SK-N-SH treated with all-trans-retinoic acid at 6 μM for 48 hours (cell line): ENCODE results near the gene EDIL3.
"Not testable (repeated sequence)": the region's sequence is repeated elsewhere in the genome, so short reads cannot be mapped to it uniquely, and the experiment has no call there.

Experiments used
- ATAC-seq: fragments of 200-7000 bp; cut with Tn5 transposase; 3 replicates; pipeline ENCODE4 v1.9.1; 2020; ENCODE audit warnings: mild to moderate bottlenecking, moderate library complexity
- BACH2 ChIP-seq: fragments of 250-450 bp; sonication (Bioruptor Pico); IDR thresholded peaks from 2 replicates; pipeline ENCODE4 v1.9.0; 2021; ENCODE audit warnings: mild to moderate bottlenecking, borderline replicate concordance
- CSDC2 ChIP-seq: fragments of 250-450 bp; sonication (Bioruptor Pico); IDR thresholded peaks from 2 replicates; pipeline ENCODE4 v1.5.0; 2020; ENCODE audit warnings: mild to moderate bottlenecking, moderate library complexity
- GLIS3 ChIP-seq: fragments of 250-450 bp; sonication (Bioruptor Pico); IDR thresholded peaks from 2 replicates; pipeline ENCODE4 v1.5.0; 2020; ENCODE audit warnings: mild to moderate bottlenecking, moderate library complexity
- ISL1 ChIP-seq: fragments of 250-450 bp; sonication (Bioruptor Pico); IDR thresholded peaks from 2 replicates; pipeline ENCODE4 v2.1.2; 2022; ENCODE audit warnings: mild to moderate bottlenecking, moderate library complexity
- OSR1 ChIP-seq: fragments of 250-450 bp; sonication (Bioruptor Pico); IDR thresholded peaks from 2 replicates; pipeline ENCODE4 v1.8.0; 2022; ENCODE audit warnings: moderate library complexity, mild to moderate bottlenecking, inconsistent platforms
- PPARA ChIP-seq: fragments of 250-450 bp; sonication (Bioruptor Pico); IDR thresholded peaks from 2 replicates; pipeline ENCODE4 v1.5.0; 2020; ENCODE audit warnings: mild to moderate bottlenecking, borderline replicate concordance
- RARB ChIP-seq: fragments of 250-450 bp; sonication (Bioruptor Pico); IDR thresholded peaks from 2 replicates; pipeline ENCODE4 v1.8.0; 2021; ENCODE audit warnings: mild to moderate bottlenecking, moderate library complexity
- SNAI2 ChIP-seq: fragments of 250-450 bp; sonication (Bioruptor Pico); IDR thresholded peaks from 2 replicates; pipeline ENCODE4 v1.5.0; 2020; ENCODE audit warnings: mild to moderate bottlenecking, moderate library complexity
- TCF4 ChIP-seq: fragments of 250-450 bp; sonication (Bioruptor Pico); IDR thresholded peaks from 2 replicates; pipeline ENCODE4 v1.8.0; 2021; ENCODE audit warnings: mild to moderate bottlenecking, moderate library complexity, borderline replicate concordance
- TOX ChIP-seq: fragments of 250-450 bp; sonication (Bioruptor Pico); IDR thresholded peaks from 2 replicates; pipeline ENCODE4 v1.8.0; 2021; ENCODE audit warnings: mild to moderate bottlenecking, moderate library complexity, borderline replicate concordance
- ZC3H10 ChIP-seq: fragments of 250-450 bp; sonication (Bioruptor Pico); IDR thresholded peaks from 2 replicates; pipeline ENCODE4 v1.5.1; 2021; ENCODE audit warnings: mild to moderate bottlenecking, moderate library complexity
- ZFP3 ChIP-seq: fragments of 250-450 bp; sonication (Bioruptor Pico); IDR thresholded peaks from 2 replicates; pipeline ENCODE4 v1.5.0; 2020; ENCODE audit warnings: mild to moderate bottlenecking, moderate library complexity
- ZFP30 ChIP-seq: fragments of 450-650 bp; formaldehyde crosslinking; IDR thresholded peaks from 2 replicates; pipeline ENCODE4 v1.5.0; 2022; ENCODE audit warnings: mild to moderate bottlenecking, moderate library complexity
- ZNF565 ChIP-seq: fragments of 450-650 bp; formaldehyde crosslinking; conservative IDR thresholded peaks from 2 replicates; pipeline ENCODE4 v1.5.0; 2020; ENCODE audit warnings: low read depth, mild to moderate bottlenecking, moderate library complexity
- ZNF70 ChIP-seq: fragments of 450-650 bp; formaldehyde crosslinking; IDR thresholded peaks from 2 replicates; pipeline ENCODE4 v1.5.0; 2020; ENCODE audit warnings: mild to moderate bottlenecking, moderate library complexity
- ZNF8 ChIP-seq: fragments of 450-650 bp; formaldehyde crosslinking; IDR thresholded peaks from 2 replicates; pipeline ENCODE4 v1.5.0; 2020; ENCODE audit warnings: mild to moderate bottlenecking, moderate library complexity
- TF ChIP-seq, protein P1 (sequence below): fragments of 250-450 bp; sonication (Bioruptor Pico); IDR thresholded peaks from 2 replicates; pipeline ENCODE4 v1.8.0; 2021; ENCODE audit warnings: low read depth, mild to moderate bottlenecking, moderate library complexity, borderline replicate concordance
- TF ChIP-seq, protein P2 (sequence below): fragments of 250-450 bp; sonication (Bioruptor Pico); IDR thresholded peaks from 2 replicates; pipeline ENCODE4 v1.5.1; 2021; ENCODE audit warnings: mild to moderate bottlenecking, moderate library complexity
- TF ChIP-seq, protein P3 (sequence below): fragments of 250-450 bp; sonication (Bioruptor Pico); IDR thresholded peaks from 2 replicates; pipeline ENCODE4 v1.8.0; 2020; ENCODE audit warnings: mild to moderate bottlenecking, moderate library complexity, borderline replicate concordance
- TF ChIP-seq, protein P4 (sequence below): fragments of 250-450 bp; sonication (Bioruptor Pico); IDR thresholded peaks from 2 replicates; pipeline ENCODE4 v1.5.1; 2020; ENCODE audit warnings: low read depth, mild to moderate bottlenecking, moderate library complexity

The EDIL3 gene

DNA sequence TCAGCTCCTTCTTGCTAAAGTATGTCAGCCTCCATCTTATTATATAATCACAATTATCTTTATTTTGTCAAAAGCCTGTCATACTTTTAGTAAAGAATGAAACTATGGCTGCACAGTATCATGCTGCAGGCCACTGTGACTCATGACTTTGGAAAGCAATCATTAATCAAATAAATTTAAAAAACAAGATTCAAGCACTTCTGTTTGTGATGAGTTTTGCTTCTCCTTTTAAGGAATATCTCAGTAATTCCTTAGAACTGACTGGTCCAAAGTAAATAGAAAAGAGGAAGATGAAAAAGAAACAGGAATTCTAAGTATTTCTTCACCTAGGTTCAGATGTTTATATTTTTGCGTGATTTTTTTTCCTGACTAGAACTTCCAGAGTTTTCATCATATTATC is 83.1 kb downstream of the EDIL3 start:
- peak; percentile 80 for ATAC-seq
- no peak for TF ChIP-seq ZNF70 (CRISPR knock-in tag)
- no peak for TF ChIP-seq CSDC2 (CRISPR knock-in tag)
- TF ChIP-seq ISL1 (CRISPR knock-in tag): peak; percentile 74
- TF ChIP-seq ZNF8 (CRISPR knock-in tag): no peak
- TF ChIP-seq SNAI2 (CRISPR knock-in tag): no peak
- TF ChIP-seq, protein P1, sequence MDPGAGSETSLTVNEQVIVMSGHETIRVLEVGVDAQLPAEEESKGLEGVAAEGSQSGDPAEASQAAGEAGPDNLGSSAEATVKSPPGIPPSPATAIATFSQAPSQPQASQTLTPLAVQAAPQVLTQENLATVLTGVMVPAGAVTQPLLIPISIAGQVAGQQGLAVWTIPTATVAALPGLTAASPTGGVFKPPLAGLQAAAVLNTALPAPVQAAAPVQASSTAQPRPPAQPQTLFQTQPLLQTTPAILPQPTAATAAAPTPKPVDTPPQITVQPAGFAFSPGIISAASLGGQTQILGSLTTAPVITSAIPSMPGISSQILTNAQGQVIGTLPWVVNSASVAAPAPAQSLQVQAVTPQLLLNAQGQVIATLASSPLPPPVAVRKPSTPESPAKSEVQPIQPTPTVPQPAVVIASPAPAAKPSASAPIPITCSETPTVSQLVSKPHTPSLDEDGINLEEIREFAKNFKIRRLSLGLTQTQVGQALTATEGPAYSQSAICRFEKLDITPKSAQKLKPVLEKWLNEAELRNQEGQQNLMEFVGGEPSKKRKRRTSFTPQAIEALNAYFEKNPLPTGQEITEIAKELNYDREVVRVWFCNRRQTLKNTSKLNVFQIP (CRISPR knock-in tag): no peak
- TF ChIP-seq TOX (CRISPR knock-in tag): peak; percentile 89; the same call in 1 of the 2 replicates
- TF ChIP-seq ZNF565: no peak
- no peak for TF ChIP-seq PPARA

DNA sequence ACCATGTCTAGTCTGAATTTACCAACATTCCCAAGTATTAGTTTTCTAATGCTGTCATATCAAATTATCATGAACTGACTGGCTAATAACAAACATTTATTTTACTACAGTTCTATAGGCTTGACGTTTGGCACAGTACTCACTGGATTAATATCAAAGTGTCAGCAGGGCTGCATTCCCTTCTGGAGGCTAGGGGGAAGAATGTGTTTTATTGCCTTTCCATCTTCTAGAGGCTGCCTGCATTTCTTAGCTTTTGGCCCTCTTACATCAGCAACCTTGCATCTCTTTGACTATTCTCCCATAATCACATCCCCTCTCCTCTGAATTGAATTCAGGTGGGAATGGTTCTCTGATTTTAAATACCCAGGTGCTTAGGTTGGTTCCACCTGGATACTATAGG is 84.7 kb downstream of the EDIL3 start:
- ATAC-seq: peak; percentile 13; the same call in 1 of the 3 replicates
- TF ChIP-seq ZNF8 (CRISPR knock-in tag) (no peak), ZNF565 (no peak), CSDC2 (CRISPR knock-in tag) (no peak), ZFP30 (CRISPR knock-in tag) (no peak), GLIS3 (CRISPR knock-in tag) (no peak), ZFP3 (CRISPR knock-in tag) (no peak), BACH2 (CRISPR knock-in tag) (no peak)
- TF ChIP-seq, protein P1 (CRISPR knock-in tag): no peak
- TF ChIP-seq, protein P2, sequence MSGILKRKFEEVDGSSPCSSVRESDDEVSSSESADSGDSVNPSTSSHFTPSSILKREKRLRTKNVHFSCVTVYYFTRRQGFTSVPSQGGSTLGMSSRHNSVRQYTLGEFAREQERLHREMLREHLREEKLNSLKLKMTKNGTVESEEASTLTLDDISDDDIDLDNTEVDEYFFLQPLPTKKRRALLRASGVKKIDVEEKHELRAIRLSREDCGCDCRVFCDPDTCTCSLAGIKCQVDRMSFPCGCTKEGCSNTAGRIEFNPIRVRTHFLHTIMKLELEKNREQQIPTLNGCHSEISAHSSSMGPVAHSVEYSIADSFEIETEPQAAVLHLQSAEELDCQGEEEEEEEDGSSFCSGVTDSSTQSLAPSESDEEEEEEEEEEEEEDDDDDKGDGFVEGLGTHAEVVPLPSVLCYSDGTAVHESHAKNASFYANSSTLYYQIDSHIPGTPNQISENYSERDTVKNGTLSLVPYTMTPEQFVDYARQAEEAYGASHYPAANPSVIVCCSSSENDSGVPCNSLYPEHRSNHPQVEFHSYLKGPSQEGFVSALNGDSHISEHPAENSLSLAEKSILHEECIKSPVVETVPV (CRISPR knock-in tag): no peak
- TF ChIP-seq, protein P3, sequence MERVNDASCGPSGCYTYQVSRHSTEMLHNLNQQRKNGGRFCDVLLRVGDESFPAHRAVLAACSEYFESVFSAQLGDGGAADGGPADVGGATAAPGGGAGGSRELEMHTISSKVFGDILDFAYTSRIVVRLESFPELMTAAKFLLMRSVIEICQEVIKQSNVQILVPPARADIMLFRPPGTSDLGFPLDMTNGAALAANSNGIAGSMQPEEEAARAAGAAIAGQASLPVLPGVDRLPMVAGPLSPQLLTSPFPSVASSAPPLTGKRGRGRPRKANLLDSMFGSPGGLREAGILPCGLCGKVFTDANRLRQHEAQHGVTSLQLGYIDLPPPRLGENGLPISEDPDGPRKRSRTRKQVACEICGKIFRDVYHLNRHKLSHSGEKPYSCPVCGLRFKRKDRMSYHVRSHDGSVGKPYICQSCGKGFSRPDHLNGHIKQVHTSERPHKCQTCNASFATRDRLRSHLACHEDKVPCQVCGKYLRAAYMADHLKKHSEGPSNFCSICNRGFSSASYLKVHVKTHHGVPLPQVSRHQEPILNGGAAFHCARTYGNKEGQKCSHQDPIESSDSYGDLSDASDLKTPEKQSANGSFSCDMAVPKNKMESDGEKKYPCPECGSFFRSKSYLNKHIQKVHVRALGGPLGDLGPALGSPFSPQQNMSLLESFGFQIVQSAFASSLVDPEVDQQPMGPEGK (CRISPR knock-in tag): no peak

DNA sequence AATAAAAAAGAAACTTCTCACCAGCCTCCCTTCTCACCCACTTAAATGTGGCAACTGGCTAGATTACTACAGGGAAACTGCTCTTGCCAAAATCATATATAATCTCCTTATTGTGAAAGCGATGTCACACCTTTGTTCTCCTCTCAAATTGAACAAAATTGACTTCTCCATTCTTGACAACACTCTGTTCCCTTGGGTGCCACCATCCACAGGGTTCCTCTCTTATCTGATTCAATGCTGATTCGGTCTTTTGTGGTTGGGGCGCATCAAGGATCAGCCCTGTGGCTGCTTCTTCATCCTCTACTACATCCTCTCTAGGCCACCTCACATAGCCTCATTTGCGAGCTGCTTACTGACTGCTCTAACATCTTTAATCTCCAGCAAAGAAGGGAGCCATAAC is 86.1 kb downstream of the EDIL3 start:
- no peak for ATAC-seq
- TF ChIP-seq, protein P3 (CRISPR knock-in tag): no peak
- TF ChIP-seq TOX (CRISPR knock-in tag): no peak
- TF ChIP-seq ZNF8 (CRISPR knock-in tag): no peak
- TF ChIP-seq, protein P4, sequence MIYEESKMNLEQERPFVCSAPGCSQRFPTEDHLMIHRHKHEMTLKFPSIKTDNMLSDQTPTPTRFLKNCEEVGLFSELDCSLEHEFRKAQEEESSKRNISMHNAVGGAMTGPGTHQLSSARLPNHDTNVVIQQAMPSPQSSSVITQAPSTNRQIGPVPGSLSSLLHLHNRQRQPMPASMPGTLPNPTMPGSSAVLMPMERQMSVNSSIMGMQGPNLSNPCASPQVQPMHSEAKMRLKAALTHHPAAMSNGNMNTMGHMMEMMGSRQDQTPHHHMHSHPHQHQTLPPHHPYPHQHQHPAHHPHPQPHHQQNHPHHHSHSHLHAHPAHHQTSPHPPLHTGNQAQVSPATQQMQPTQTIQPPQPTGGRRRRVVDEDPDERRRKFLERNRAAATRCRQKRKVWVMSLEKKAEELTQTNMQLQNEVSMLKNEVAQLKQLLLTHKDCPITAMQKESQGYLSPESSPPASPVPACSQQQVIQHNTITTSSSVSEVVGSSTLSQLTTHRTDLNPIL (CRISPR knock-in tag): no peak
- TF ChIP-seq RARB: no peak
- TF ChIP-seq ZNF565: no peak
- TF ChIP-seq ZFP3 (CRISPR knock-in tag): no peak
- no peak for TF ChIP-seq ZNF70 (CRISPR knock-in tag)
- no peak for TF ChIP-seq ZFP30 (CRISPR knock-in tag)
- no peak for TF ChIP-seq ZC3H10 (CRISPR knock-in tag)
- no peak for TF ChIP-seq SNAI2 (CRISPR knock-in tag)
- TF ChIP-seq TCF4: no peak
- TF ChIP-seq OSR1 (CRISPR knock-in tag): no peak
- TF ChIP-seq, protein P2 (CRISPR knock-in tag): no peak

DNA sequence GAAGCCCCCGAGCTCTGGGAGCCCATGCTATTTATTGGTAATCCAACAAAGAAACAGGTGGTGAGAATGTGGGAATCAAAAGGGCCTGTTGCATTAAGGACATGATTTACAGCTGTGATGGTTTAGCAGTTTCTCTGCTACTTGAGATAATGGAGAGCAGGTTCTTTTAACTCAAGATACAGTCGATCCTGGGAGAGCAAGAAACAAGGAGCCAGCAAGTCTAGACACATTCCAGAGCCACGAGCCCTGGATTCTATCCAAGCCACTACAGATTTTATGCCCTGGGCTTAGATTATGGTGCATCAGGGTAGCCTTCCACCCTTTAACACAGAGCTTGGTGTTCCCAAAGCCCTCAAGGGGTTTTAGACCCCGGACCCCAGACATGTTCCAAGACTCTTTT is 87.0 kb downstream of the EDIL3 start:
- ATAC-seq: not testable (repeated sequence)
